ENCODE results near the gene RANBP9.

The RANBP9 gene

DNA sequence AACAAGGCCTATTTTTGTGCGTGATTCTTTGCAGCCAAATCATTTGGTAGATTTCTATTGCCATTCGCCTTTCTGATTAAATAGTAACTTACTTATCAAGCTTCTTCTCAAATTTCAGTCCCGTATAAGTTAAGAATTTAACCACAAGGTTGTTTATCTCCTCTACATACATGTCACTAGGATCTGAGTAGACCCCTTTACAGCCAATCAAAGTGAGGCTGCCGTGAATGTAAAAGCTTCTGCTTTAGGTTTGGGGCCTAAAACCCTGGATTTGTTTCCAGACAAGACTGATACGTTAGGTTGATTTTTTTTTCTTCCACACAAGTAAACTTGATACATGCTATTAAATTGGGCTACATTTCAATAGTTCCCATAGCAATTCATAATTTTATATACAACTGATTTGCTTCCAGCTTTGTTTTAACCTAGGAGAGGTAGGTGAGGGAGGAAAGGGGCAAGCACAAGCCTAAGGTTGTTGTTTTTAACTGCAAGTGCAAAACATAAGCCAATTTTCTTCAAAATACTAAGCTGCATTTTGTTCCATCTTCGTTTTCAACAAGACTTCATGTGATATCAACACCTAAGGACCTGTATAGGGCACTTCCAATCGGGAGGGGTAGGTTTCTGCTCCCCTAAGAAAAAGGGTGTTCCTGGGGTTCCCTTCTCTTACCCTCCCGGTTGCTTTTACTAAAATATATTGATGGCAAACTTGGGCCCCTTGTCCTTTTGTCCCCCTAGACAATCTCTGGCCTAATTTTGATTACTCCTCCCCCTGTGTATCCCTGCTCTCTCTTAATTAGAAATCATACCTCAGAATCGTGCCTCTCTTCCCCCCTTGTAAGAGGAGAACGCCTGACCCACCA is 1.7 kb downstream of the RANBP9 start:
- TF ChIP-seq FOXP2 (optimal IDR thresholded peaks at IDR 0.05; ENCODE audit: borderline replicate concordance, extremely low read depth, extremely low read length, insufficient read depth) (no peak), POLR2AphosphoS5 (IDR thresholded peaks at IDR 0.05; ENCODE audit: low read depth, low read length) (no peak), SIN3A (IDR thresholded peaks at IDR 0.05; ENCODE audit: borderline replicate concordance, insufficient read depth, low read length) (no peak), TAF1 (IDR thresholded peaks at IDR 0.05; ENCODE audit: borderline replicate concordance, insufficient read depth, low read length) (no peak)
- TF ChIP-seq, protein P1, sequence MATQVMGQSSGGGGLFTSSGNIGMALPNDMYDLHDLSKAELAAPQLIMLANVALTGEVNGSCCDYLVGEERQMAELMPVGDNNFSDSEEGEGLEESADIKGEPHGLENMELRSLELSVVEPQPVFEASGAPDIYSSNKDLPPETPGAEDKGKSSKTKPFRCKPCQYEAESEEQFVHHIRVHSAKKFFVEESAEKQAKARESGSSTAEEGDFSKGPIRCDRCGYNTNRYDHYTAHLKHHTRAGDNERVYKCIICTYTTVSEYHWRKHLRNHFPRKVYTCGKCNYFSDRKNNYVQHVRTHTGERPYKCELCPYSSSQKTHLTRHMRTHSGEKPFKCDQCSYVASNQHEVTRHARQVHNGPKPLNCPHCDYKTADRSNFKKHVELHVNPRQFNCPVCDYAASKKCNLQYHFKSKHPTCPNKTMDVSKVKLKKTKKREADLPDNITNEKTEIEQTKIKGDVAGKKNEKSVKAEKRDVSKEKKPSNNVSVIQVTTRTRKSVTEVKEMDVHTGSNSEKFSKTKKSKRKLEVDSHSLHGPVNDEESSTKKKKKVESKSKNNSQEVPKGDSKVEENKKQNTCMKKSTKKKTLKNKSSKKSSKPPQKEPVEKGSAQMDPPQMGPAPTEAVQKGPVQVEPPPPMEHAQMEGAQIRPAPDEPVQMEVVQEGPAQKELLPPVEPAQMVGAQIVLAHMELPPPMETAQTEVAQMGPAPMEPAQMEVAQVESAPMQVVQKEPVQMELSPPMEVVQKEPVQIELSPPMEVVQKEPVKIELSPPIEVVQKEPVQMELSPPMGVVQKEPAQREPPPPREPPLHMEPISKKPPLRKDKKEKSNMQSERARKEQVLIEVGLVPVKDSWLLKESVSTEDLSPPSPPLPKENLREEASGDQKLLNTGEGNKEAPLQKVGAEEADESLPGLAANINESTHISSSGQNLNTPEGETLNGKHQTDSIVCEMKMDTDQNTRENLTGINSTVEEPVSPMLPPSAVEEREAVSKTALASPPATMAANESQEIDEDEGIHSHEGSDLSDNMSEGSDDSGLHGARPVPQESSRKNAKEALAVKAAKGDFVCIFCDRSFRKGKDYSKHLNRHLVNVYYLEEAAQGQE (IDR thresholded peaks at IDR 0.05; ENCODE audit: insufficient read depth in 1 of 2, low read depth in 2 of 2, low read length in 2 of 2) = no peak

DNA sequence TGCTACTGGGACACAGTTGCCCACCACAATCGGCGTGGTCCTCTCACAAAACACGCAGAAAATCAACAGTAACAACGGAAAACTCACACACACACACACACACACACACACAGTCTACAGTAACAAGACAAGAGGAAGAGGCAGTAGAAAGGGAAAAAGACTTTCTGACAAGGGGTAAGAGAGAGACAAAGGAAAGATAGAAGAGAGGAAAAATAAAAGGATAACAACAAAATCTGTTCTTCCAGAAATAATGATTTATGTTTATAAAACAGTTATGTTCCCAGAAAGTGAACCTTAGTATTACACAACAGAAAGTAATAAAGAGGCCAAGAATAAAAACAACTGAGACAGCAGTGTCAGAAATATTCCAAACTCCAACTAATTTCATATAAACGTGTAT is 2.9 kb downstream of the RANBP9 start:
- no peak for TF ChIP-seq SIN3A (IDR thresholded peaks at IDR 0.05; ENCODE audit: borderline replicate concordance, insufficient read depth, low read length)
- TF ChIP-seq, protein P1 (IDR thresholded peaks at IDR 0.05; ENCODE audit: insufficient read depth in 1 of 2, low read depth in 2 of 2, low read length in 2 of 2) = no peak
- TF ChIP-seq FOXP2 (optimal IDR thresholded peaks at IDR 0.05; ENCODE audit: borderline replicate concordance, extremely low read depth, extremely low read length, insufficient read depth) = no peak
- TF ChIP-seq POLR2AphosphoS5 (IDR thresholded peaks at IDR 0.05; ENCODE audit: low read depth, low read length) = no peak
- TF ChIP-seq TAF1 (IDR thresholded peaks at IDR 0.05; ENCODE audit: borderline replicate concordance, insufficient read depth, low read length) = no peak

DNA sequence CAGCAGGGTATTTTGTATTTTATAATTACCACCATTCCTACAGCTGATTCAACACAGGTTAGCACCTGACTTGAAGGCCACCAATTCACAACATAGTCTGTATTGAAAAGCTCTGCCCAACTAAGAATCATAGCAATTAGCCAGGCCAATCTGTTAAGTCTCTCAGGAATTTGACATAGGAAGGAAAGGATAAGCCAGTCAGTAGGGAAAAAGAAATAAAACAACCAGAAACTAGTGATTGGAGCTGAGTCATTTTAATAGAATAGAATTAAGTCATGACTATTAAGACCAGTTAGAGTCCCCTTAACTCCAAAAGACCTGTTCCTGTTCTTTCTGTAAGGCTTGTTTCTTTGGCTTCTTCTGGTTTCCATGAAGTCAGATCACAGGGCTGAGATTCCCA is 8.1 kb downstream of the RANBP9 start:
- TF ChIP-seq TAF1 (IDR thresholded peaks at IDR 0.05; ENCODE audit: borderline replicate concordance, insufficient read depth, low read length) (no peak), POLR2AphosphoS5 (IDR thresholded peaks at IDR 0.05; ENCODE audit: low read depth, low read length) (no peak), FOXP2 (optimal IDR thresholded peaks at IDR 0.05; ENCODE audit: borderline replicate concordance, extremely low read depth, extremely low read length, insufficient read depth) (no peak), SIN3A (IDR thresholded peaks at IDR 0.05; ENCODE audit: borderline replicate concordance, insufficient read depth, low read length) (no peak)
- TF ChIP-seq, protein P1 (IDR thresholded peaks at IDR 0.05; ENCODE audit: insufficient read depth in 1 of 2, low read depth in 2 of 2, low read length in 2 of 2) = no peak

DNA sequence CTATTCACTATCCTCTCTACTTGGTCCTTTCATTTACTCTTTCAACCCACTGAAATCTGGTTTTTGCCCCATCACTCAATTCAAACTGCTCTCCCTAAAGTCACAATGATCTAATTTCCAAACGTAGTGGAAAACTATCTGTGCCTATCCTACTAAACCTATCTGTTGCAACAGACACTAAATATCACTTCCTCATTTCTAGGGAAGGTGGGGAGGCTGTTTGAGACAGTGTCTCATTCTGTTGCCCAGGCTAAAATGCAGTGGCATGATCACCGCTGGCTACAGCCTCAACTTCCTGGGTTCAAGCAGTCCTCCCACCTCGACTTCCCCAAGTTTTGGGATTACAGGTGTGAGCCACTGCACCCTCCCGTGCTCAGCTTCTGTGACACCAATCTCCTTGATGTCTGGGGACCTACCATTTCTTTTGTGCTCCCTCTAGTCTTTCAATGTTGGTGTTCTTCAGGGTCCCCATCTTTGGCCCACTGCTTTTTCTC is 8.8 kb downstream of the RANBP9 start:
- TF ChIP-seq POLR2AphosphoS5 (IDR thresholded peaks at IDR 0.05; ENCODE audit: low read depth, low read length) (no peak), TAF1 (IDR thresholded peaks at IDR 0.05; ENCODE audit: borderline replicate concordance, insufficient read depth, low read length) (no peak), SIN3A (IDR thresholded peaks at IDR 0.05; ENCODE audit: borderline replicate concordance, insufficient read depth, low read length) (no peak), FOXP2 (optimal IDR thresholded peaks at IDR 0.05; ENCODE audit: borderline replicate concordance, extremely low read depth, extremely low read length, insufficient read depth) (no peak)
- TF ChIP-seq, protein P1 (IDR thresholded peaks at IDR 0.05; ENCODE audit: insufficient read depth in 1 of 2, low read depth in 2 of 2, low read length in 2 of 2) = no peak

Measured in PFSK-1 (cell line).